ENCODE measurements around the gene THSD7A. TPM values are rescaled to one million over a fixed set of nuclear protein-coding genes. Genes with fewer than 3 reads are reported as not detected.

THSD7A gene
- total and polyA plus RNA-seq, 4 donors = 0.15 to 2.7 (median 1.9) TPM

DNA sequence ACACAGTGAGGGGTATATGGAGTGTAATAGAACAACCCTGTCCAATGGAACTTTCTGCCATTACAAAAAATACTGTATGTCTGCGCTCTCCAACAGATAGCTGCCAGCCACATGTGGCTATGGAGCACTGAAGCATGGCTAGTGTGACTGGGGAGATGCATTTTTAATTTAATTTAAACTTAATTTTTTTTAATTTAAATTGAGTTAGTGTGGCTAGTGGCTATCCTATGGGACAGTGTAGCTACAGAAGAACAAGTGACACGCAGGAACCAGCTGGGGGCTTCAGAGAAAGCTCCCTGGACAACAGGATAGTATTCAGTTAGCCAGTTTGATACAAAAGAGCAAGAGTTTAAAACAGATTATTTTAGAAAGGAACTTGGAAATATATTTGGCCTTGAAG is 408.0 kb downstream of the THSD7A start:
- Histone ChIP-seq H3K36me3 (ENCODE audit: control insufficient read depth in 4 of 4, insufficient read depth in 3 of 4, low read depth in 1 of 4, low read length in 3 of 4) (no peaks in the 10 kb centered on the region), H3K4me3 (ENCODE audit: low read depth in 1 of 3, low read length in 3 of 3) (no peak overlapping the region), H3K27me3 (ENCODE audit: control insufficient read depth in 4 of 4, insufficient read depth in 4 of 4, low read length in 3 of 4) (no peaks in the 10 kb centered on the region), H3K4me1 (ENCODE audit: control insufficient read depth in 4 of 4, insufficient read depth in 4 of 4, low read length in 3 of 4) (peaks cover 0 to 5% (median 0%) of the 10 kb centered on the region in 4 donors), H3K27ac (ENCODE audit: low read depth in 1 of 2, low read length in 2 of 2) (no peak overlapping the region), H3K9ac (ENCODE audit: low read depth in 1 of 2, low read length in 2 of 2) (no peak overlapping the region), H3K9me3 (ENCODE audit: control insufficient read depth in 4 of 4, low read length in 3 of 4) (peaks cover 0 to 5% (median 3%) of the 10 kb centered on the region in 4 donors)
- no peak for DNase-seq (ENCODE audit: low spot score)
- no peak for TF ChIP-seq FOXA2 (IDR thresholded peaks at IDR 0.05)
- no peak for TF ChIP-seq JUND (IDR thresholded peaks at IDR 0.05)
- TF ChIP-seq, protein P1, sequence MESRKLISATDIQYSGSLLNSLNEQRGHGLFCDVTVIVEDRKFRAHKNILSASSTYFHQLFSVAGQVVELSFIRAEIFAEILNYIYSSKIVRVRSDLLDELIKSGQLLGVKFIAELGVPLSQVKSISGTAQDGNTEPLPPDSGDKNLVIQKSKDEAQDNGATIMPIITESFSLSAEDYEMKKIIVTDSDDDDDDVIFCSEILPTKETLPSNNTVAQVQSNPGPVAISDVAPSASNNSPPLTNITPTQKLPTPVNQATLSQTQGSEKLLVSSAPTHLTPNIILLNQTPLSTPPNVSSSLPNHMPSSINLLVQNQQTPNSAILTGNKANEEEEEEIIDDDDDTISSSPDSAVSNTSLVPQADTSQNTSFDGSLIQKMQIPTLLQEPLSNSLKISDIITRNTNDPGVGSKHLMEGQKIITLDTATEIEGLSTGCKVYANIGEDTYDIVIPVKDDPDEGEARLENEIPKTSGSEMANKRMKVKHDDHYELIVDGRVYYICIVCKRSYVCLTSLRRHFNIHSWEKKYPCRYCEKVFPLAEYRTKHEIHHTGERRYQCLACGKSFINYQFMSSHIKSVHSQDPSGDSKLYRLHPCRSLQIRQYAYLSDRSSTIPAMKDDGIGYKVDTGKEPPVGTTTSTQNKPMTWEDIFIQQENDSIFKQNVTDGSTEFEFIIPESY (IDR thresholded peaks at IDR 0.05) = no peak
- TF ChIP-seq REST (IDR thresholded peaks at IDR 0.05) = no peak
- TF ChIP-seq HNF4A (conservative IDR thresholded peaks at IDR 0.05) = no peak
- TF ChIP-seq EGR1 (IDR thresholded peaks at IDR 0.05; ENCODE audit: low read depth in 2 of 2) = no peak
- no peak for TF ChIP-seq GABPA (IDR thresholded peaks at IDR 0.05 in 1 of 2, conservative IDR thresholded peaks at IDR 0.05 in 1 of 2)
- TF ChIP-seq YY1 (IDR thresholded peaks at IDR 0.05) = no peak
- TF ChIP-seq TAF1 (conservative IDR thresholded peaks at IDR 0.05) = no peak
- no peak for TF ChIP-seq ATF3 (IDR thresholded peaks at IDR 0.05)
- no peak for TF ChIP-seq RAD21 (IDR thresholded peaks at IDR 0.05)
- TF ChIP-seq RXRA (IDR thresholded peaks at IDR 0.05) = no peak
- WGBS = 95% methylated on average over 2 of the region's 2 CpGs

DNA sequence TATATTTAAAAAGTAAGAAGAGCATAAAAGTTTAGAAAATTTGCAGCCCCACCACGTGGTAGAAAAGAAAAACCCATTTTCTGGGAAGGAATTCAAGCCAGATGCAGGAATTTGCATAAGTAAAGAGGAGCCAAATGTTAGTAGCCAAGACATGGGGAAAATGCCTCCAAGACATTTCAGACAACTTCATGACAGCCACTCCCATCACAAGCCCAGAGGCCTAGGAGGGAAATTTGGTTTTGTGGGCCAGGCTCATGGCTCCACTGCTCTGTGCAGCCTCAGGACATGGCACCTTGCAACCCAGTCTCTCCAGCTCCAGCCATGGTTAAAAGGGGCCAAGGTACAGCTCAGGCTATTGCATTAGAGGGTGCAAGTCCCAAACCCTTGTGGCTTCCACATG is 411.9 kb downstream of the THSD7A start:
- H3K4me3 ChIP-seq (ENCODE audit: low read depth in 1 of 3, low read length in 3 of 3) = no peak overlapping the region
- H3K9me3 ChIP-seq (ENCODE audit: control insufficient read depth in 4 of 4, low read length in 3 of 4) = peaks cover 0 to 5% (median 3%) of the 10 kb centered on the region in 4 donors
- no peak overlapping the region for H3K27ac ChIP-seq (ENCODE audit: low read depth in 1 of 2, low read length in 2 of 2)
- DNase-seq (ENCODE audit: low spot score) = no peak
- H3K9ac ChIP-seq (ENCODE audit: low read depth in 1 of 2, low read length in 2 of 2) = no peak overlapping the region
- no peaks in the 10 kb centered on the region for H3K36me3 ChIP-seq (ENCODE audit: control insufficient read depth in 4 of 4, insufficient read depth in 3 of 4, low read depth in 1 of 4, low read length in 3 of 4)
- TF ChIP-seq, protein P1 (IDR thresholded peaks at IDR 0.05) = no peak
- TF ChIP-seq, protein P2, sequence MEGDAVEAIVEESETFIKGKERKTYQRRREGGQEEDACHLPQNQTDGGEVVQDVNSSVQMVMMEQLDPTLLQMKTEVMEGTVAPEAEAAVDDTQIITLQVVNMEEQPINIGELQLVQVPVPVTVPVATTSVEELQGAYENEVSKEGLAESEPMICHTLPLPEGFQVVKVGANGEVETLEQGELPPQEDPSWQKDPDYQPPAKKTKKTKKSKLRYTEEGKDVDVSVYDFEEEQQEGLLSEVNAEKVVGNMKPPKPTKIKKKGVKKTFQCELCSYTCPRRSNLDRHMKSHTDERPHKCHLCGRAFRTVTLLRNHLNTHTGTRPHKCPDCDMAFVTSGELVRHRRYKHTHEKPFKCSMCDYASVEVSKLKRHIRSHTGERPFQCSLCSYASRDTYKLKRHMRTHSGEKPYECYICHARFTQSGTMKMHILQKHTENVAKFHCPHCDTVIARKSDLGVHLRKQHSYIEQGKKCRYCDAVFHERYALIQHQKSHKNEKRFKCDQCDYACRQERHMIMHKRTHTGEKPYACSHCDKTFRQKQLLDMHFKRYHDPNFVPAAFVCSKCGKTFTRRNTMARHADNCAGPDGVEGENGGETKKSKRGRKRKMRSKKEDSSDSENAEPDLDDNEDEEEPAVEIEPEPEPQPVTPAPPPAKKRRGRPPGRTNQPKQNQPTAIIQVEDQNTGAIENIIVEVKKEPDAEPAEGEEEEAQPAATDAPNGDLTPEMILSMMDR (IDR thresholded peaks at IDR 0.05; ENCODE audit: low read depth, low read length, missing input control) = no peak
- TF ChIP-seq RAD21 (IDR thresholded peaks at IDR 0.05) (no peak), FOXA1 (IDR thresholded peaks at IDR 0.05) (no peak), HNF4A (conservative IDR thresholded peaks at IDR 0.05) (no peak), YY1 (IDR thresholded peaks at IDR 0.05) (no peak), TAF1 (conservative IDR thresholded peaks at IDR 0.05) (no peak), EGR1 (IDR thresholded peaks at IDR 0.05; ENCODE audit: low read depth in 2 of 2) (no peak), HNF4G (IDR thresholded peaks at IDR 0.05) (no peak)
- H3K27me3 ChIP-seq (ENCODE audit: control insufficient read depth in 4 of 4, insufficient read depth in 4 of 4, low read length in 3 of 4) = no peaks in the 10 kb centered on the region
- H3K4me1 ChIP-seq (ENCODE audit: control insufficient read depth in 4 of 4, insufficient read depth in 4 of 4, low read length in 3 of 4) = peaks cover 0 to 5% (median 0%) of the 10 kb centered on the region in 4 donors
- 72% methylated on average over 1 of the region's 1 CpG for WGBS

All from liver (tissue), 9 donors.